GM23248 (cell line): ENCODE measurements around the gene ZDBF2.

Experiments used
- EZH2 ChIP-seq: fragments of 200-600 bp; sonication (generic); IDR thresholded peaks from 2 replicates; pipeline ENCODE4 v1.6.1; 2018; ENCODE audit warnings: antibody characterized with exemption, mild to moderate bottlenecking; ENCODE audit not compliant: insufficient read depth, poor library complexity, severe bottlenecking
- EZH2phosphoT487 ChIP-seq: fragments of 200-600 bp; sonication (generic); IDR thresholded peaks from 2 replicates; pipeline ENCODE4 v1.6.1; 2018; ENCODE audit warnings: antibody characterized with exemption, moderate library complexity, mild to moderate bottlenecking, low read depth; ENCODE audit not compliant: insufficient read depth

- no peak for TF ChIP-seq EZH2
- TF ChIP-seq EZH2phosphoT487: no peak
Measured at GRCh38 chr2:206241736-206242135, 32.7 kb upstream of the ZDBF2 start.
